BE2C (cell line): ENCODE measurements around the gene SYT2.

Experiments
- DNase-seq: peaks from one replicate; pipeline ENCODE4 v3.0.0-alpha.2; 2020
- H3K27me3 ChIP-seq: fragments of 250-450 bp; sonication (Bioruptor Pico); 2 replicates; pipeline ENCODE4 v1.5.1; 2020; ENCODE audit warnings: mild to moderate bottlenecking
- H3K36me3 ChIP-seq: fragments of 250-450 bp; sonication (Bioruptor Pico); 2 replicates; pipeline ENCODE4 v1.5.1; 2020; ENCODE audit warnings: mild to moderate bottlenecking
- H3K4me1 ChIP-seq: fragments of 250-450 bp; sonication (Bioruptor Pico); 2 replicates; pipeline ENCODE4 v1.5.1; 2020
- H3K4me3 ChIP-seq: 2 replicates; pipeline ENCODE4 v1.5.1; 2011; ENCODE audit warnings: low read depth, low read length
- H3K9me3 ChIP-seq: fragments of 250-450 bp; sonication (Bioruptor Pico); 2 replicates; pipeline ENCODE4 v1.5.1; 2020
- TF ChIP-seq, protein P1 (sequence below): IDR thresholded peaks from 2 replicates; pipeline ENCODE4 v1.5.1; 2012; ENCODE audit warnings: mild to moderate bottlenecking, low read depth, low read length

SYT2 gene

DNA sequence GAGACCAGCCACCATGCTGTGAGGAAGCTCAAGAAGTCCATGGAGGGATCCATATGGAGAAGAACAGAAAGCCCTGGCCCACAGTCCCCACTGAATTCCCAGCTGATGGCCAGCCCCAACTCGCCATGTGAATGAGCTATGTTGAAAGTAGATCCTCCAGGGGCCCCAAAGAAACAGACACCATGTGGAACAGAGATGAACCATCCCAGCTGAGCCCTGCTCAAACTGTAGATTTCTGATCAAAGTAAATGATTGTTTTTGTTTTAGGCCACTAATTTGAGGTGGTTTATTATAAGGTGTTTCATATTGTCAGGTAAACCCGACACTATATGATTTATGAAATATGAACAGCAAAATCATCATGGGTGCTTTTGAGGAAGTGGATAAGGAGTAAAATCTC, 32.8 kb downstream of the SYT2 start:
- no peak overlapping the region for H3K4me3 ChIP-seq
- no peaks in the 10 kb centered on the region for H3K4me1 ChIP-seq
- no peaks in the 10 kb centered on the region for H3K36me3 ChIP-seq
- TF ChIP-seq, protein P1, sequence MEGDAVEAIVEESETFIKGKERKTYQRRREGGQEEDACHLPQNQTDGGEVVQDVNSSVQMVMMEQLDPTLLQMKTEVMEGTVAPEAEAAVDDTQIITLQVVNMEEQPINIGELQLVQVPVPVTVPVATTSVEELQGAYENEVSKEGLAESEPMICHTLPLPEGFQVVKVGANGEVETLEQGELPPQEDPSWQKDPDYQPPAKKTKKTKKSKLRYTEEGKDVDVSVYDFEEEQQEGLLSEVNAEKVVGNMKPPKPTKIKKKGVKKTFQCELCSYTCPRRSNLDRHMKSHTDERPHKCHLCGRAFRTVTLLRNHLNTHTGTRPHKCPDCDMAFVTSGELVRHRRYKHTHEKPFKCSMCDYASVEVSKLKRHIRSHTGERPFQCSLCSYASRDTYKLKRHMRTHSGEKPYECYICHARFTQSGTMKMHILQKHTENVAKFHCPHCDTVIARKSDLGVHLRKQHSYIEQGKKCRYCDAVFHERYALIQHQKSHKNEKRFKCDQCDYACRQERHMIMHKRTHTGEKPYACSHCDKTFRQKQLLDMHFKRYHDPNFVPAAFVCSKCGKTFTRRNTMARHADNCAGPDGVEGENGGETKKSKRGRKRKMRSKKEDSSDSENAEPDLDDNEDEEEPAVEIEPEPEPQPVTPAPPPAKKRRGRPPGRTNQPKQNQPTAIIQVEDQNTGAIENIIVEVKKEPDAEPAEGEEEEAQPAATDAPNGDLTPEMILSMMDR: no peak
- no peaks in the 10 kb centered on the region for H3K9me3 ChIP-seq
- H3K27me3 ChIP-seq: no peaks in the 10 kb centered on the region
- DNase-seq: no peak

DNA sequence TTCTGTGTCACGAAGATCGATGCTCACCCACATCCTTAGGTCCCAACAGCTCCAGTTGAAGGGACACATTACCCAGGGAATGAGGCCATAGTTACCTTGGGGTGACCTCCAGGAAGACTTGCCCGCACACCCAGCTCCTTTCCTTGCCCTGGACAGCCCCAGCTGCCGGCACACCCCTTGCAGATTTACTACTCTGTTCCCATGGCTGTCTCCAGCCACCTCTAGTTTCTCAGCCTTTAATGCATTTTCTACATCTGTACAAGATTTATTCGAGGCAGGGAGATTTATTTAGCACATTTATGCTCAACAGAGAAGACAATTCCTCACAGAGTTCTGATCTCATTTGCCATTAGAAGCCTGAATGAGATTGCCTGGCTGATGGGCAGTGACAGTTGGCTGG, 36.7 kb downstream of the SYT2 start:
- Histone ChIP-seq H3K4me1 (peaks cover 3% of the 10 kb centered on the region; the same call in 1 of the 2 replicates), H3K9me3 (no peaks in the 10 kb centered on the region), H3K4me3 (no peak overlapping the region), H3K36me3 (no peaks in the 10 kb centered on the region), H3K27me3 (no peaks in the 10 kb centered on the region)
- DNase-seq: no peak
- TF ChIP-seq, protein P1: no peak

DNA sequence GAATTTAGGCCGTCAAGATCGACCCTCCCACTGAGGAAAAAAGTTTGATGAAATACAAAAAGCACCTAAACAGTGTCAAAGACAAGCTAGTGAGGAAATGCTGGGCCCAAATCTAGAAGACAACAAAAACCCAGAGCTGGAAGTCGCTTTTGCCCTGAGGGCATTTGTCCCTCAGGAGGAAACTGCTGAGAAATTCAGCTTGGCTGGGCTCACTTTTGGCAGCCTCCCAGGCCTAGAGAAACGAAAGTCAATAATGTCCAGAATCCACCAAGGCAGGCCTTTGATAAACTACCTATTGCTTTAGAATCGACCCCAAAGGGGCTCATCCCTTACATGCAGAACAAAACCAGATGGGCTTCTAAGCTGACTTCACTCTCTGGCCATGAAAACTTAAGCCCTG, 38.9 kb downstream of the SYT2 start:
- peak; percentile 36 for DNase-seq
- H3K9me3 ChIP-seq: no peaks in the 10 kb centered on the region
- H3K36me3 ChIP-seq: no peaks in the 10 kb centered on the region
- H3K4me1 ChIP-seq: peaks cover 7% of the 10 kb centered on the region
- TF ChIP-seq, protein P1: no peak
- H3K4me3 ChIP-seq: no peak overlapping the region
- no peaks in the 10 kb centered on the region for H3K27me3 ChIP-seq

DNA sequence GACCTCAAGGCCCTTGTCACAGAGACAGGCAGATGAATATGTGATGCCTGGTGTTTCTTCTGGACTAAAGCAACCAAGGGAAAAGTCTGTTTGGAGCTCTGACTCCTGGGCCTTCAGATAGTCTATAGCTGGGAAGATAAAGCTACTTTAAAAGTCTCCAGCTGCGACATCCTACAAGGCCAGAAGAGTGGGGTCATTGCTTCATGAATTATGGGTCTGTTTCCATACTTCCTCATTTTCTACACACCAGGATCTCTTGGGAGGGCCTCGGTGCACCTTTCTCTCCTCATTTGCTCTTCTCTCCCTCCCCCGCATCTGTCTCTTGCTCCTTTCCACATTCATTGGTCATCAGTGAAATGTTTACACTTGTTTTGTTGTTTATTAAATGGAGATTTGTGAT, 44.8 kb downstream of the SYT2 start:
- no peak overlapping the region for H3K4me3 ChIP-seq
- H3K27me3 ChIP-seq: no peaks in the 10 kb centered on the region

DNA sequence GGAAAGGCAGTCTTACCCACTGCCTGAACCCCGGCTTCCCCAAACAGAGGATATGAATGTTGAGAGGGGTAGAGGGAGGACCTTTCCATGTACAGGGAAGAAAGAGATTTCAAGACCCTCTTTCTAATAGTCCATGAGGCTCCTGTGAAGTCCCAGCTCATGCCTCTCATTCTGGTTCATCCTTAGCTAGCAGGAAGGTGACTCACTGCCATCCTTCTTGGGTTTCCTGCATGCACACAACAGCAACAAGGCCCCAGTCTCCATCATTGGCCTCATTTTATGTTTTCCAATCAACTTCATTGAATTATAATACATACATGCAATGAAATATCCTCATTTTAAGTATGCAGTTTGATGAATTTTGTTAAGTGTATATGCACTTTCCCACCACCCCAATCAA, 46.2 kb downstream of the SYT2 start:
- TF ChIP-seq, protein P1: no peak
- Histone ChIP-seq H3K36me3 (no peaks in the 10 kb centered on the region), H3K4me1 (peaks cover 14% of the 10 kb centered on the region), H3K9me3 (no peaks in the 10 kb centered on the region), H3K27me3 (no peaks in the 10 kb centered on the region), H3K4me3 (no peak overlapping the region)
- DNase-seq: no peak

More for the DNA sequence above, 44.8 kb downstream of the SYT2 start:
- TF ChIP-seq, protein P1: no peak
- Histone ChIP-seq H3K4me1 (peaks cover 14% of the 10 kb centered on the region), H3K9me3 (no peaks in the 10 kb centered on the region), H3K36me3 (no peaks in the 10 kb centered on the region)
- no peak for DNase-seq

DNA sequence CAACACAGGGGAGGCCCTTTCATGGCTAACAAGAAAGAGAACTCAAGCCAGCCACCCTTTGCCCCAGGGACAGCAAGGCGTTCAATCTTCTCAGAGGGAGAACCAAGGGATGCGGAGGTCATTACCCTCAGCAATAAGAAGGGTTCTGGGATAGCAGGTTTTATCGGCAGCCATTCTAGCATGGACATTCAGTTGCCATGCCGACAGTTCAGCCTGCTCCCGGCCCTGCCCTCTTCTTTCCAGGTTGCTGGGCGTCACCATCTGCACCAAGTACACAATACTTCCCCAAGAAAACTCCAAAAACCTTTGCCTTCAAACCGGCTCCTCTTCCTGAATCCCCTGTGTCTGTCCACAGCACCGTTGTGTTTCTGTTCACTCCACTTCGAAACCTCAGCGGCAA, 47.1 kb downstream of the SYT2 start:
- Histone ChIP-seq H3K4me3 (no peak overlapping the region), H3K4me1 (peaks cover 14% of the 10 kb centered on the region), H3K36me3 (no peaks in the 10 kb centered on the region), H3K9me3 (no peaks in the 10 kb centered on the region), H3K27me3 (no peaks in the 10 kb centered on the region)
- TF ChIP-seq, protein P1: no peak
- no peak for DNase-seq
